Ishikawa (cell line): Measurements from ENCODE around the gene PARD3B.

Experiments
- CEBPB ChIP-seq: IDR thresholded peaks from 2 replicates; pipeline ENCODE4 v1.6.1; 2012
- EP300 ChIP-seq: IDR thresholded peaks from 2 replicates; pipeline ENCODE4 v1.6.1; 2012; ENCODE audit warnings: borderline replicate concordance
- RAD21 ChIP-seq: IDR thresholded peaks from 2 replicates; pipeline ENCODE4 v1.6.1; 2012; ENCODE audit warnings: low read depth
- TEAD4 ChIP-seq: IDR thresholded peaks from 2 replicates; pipeline ENCODE4 v1.6.1; 2012
- YY1 ChIP-seq: IDR thresholded peaks from 2 replicates; pipeline ENCODE4 v1.6.1; 2012; ENCODE audit warnings: low read depth
- TF ChIP-seq, protein P1 (sequence below): IDR thresholded peaks from 2 replicates; pipeline ENCODE4 v1.6.1; 2012; ENCODE audit warnings: low read depth, mild to moderate bottlenecking

DNA sequence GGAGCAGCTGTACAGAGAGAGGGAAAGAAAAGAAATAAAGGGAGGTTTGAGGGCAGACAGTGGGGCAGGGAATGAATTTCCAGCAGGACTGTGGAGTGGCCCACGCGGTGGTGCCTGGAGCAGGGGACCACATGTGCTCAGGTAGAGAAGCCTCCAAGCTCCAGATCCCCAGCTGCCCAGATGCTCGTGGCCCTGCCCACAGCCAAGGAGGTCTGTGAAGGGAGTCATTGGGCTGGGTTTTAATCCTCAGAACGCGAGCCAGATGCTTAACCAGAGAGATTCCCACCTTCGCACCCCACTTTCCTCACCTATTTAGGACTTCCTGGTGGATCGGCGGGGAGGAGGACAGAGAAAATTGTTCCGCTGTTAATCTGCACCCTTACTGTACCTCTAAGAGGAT is 369.4 kb downstream of the PARD3B start:
- TF ChIP-seq RAD21 (no peak), EP300 (no peak), YY1 (no peak), TEAD4 (no peak), CEBPB (no peak)
- TF ChIP-seq, protein P1, sequence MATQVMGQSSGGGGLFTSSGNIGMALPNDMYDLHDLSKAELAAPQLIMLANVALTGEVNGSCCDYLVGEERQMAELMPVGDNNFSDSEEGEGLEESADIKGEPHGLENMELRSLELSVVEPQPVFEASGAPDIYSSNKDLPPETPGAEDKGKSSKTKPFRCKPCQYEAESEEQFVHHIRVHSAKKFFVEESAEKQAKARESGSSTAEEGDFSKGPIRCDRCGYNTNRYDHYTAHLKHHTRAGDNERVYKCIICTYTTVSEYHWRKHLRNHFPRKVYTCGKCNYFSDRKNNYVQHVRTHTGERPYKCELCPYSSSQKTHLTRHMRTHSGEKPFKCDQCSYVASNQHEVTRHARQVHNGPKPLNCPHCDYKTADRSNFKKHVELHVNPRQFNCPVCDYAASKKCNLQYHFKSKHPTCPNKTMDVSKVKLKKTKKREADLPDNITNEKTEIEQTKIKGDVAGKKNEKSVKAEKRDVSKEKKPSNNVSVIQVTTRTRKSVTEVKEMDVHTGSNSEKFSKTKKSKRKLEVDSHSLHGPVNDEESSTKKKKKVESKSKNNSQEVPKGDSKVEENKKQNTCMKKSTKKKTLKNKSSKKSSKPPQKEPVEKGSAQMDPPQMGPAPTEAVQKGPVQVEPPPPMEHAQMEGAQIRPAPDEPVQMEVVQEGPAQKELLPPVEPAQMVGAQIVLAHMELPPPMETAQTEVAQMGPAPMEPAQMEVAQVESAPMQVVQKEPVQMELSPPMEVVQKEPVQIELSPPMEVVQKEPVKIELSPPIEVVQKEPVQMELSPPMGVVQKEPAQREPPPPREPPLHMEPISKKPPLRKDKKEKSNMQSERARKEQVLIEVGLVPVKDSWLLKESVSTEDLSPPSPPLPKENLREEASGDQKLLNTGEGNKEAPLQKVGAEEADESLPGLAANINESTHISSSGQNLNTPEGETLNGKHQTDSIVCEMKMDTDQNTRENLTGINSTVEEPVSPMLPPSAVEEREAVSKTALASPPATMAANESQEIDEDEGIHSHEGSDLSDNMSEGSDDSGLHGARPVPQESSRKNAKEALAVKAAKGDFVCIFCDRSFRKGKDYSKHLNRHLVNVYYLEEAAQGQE, result no peak
